GM18499 (cell line): ENCODE results near the gene SSBP3.
"Not testable (repeated sequence)": the region's sequence is repeated elsewhere in the genome, so short reads cannot be mapped to it uniquely, and the experiment has no call there.

Experiments used
- ATAC-seq: cut with Tn5 transposase; IDR thresholded peaks from one replicate; pipeline ENCODE4 v1.9.1; 2021; ENCODE audit warnings: moderate number of reproducible peaks; ENCODE audit not compliant: insufficient read depth, unreplicated experiment

Gene SSBP3

GRCh38 chr1:54406339-54407153, at the start of gene SSBP3:
Gene SSBP3, minus strand, starts transcription at chr1:54406394.
- ATAC-seq = no peak

DNA sequence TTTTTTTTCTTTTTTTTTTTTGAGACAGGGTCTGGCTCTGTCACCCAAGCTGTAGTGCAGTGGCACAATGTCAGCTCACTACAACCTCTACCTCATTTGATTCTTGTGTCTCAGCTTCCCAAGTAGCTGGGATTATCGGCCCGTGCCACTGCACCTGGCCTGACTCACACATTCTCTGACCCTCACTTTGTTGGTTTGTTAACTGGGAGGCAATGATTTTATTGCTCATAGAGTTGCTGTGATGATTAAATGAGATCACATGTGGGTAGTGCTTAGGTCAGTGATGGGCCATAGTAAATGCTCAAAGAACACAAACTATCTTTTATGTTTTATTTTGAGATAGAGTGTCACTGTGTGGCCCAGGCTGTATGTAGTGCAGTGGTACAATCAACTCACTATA, 47.3 kb upstream of the SSBP3 start:
- ATAC-seq = no peak

- no peak for ATAC-seq
Measured at GRCh38 chr1:54453022-54453421, 46.8 kb upstream of the SSBP3 start.

- ATAC-seq = not testable (repeated sequence)
Measured at GRCh38 chr1:54449431-54449830, 43.2 kb upstream of the SSBP3 start.

GRCh38 chr1:54448801-54449200, 42.6 kb upstream of the SSBP3 start:
- not testable (repeated sequence) for ATAC-seq

DNA sequence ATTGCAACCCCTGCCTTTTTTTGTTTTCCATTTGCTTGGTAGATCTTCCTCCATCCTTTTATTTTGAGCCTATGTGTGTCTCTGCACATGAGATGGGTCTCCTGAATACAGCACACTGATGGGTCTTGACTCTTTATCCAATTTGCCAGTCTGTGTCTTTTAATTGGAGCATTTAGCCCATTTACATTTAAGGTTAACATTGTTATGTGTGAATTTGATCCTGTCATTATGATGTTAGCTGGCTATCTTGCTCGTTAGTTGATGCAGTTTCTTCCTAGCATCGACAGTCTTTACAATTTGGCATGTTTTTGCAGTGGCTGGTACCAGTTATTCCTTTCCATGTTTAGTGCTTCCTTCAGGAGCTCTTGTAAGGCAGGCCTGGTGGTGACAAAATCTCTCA, 40.9 kb upstream of the SSBP3 start:
- not testable (repeated sequence) for ATAC-seq

DNA sequence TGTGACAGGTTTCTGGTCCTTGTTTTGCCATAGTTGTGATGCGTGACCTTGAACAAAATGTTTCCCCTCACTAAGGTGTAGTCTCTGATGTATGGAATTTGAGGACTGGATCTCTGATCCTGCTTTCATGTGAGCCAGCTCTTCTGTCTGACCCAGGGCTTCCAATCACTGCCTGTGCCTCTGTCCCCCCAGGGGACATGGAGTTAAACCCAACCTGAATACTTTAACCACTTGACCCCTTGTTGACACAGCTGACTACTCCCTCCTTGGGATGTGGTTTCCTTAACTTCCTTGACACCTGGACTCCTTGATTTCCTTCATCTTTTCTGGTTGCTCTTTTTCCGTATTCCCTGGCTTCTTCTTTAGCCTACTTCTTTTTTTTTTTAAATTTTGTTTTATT, 36.0 kb upstream of the SSBP3 start:
- ATAC-seq = no peak

GRCh38 chr1:54439550-54440223, 33.5 kb upstream of the SSBP3 start:
- ATAC-seq = no peak

GRCh38 chr1:54437783-54438182, 31.6 kb upstream of the SSBP3 start:
- ATAC-seq = no peak

GRCh38 chr1:54436826-54437225, 30.6 kb upstream of the SSBP3 start:
- ATAC-seq = no peak

- no peak for ATAC-seq
Measured at GRCh38 chr1:54429838-54430237, 23.6 kb upstream of the SSBP3 start.

DNA sequence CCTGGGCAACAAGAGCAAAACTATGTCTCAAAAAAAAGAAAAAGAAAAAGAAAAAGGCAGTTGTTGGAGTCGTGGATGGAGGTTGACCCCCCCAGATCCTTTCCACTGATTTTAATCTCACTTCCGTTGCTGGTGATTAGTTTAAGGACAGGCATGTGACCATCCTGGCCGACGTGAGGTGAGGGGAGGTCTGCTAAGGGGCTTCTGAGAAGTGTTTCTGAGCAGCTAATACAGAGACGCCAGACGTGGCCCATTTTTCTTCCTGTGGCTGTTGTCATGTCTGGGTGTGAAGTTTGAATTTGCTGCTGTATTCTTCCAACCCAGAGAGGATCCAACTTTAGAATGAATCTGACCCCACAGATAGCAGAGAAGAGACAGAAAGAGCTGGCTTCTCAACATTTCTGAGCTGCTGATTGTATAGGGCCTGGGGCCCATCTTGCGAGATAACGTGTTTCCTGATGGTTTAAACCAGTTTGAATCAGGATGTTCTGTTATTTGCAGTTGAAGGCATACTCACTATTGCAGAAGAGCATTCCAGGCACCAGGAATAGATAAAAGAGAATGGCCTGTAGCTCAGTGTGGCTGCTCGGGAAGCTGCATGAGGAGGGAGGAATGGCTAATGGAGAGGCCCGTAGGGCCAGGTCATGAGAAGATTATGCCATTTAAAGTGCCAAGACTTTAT, 22.8 kb upstream of the SSBP3 start:
- no peak for ATAC-seq

DNA sequence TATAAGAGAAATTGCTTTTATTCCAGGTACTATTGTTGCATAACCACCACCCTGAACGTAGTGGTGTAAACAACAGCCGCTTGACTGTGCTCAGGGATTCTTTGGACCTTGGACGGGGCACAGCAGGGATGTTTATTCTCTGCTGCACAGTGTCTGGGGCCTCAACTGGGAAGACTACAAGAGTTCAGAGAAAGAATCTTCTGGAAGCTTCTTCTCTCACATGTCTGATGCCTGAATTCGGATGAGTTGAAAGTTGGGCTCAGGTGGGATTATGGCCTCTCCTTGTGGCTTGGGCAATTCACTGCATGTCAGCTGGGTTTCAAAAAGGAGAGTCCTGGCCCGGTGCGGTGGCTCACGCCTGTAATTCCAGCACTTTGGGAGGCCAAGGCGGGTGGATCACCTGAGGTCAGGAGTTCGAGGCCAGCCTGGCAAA, 19.0 kb upstream of the SSBP3 start:
- no peak for ATAC-seq

DNA sequence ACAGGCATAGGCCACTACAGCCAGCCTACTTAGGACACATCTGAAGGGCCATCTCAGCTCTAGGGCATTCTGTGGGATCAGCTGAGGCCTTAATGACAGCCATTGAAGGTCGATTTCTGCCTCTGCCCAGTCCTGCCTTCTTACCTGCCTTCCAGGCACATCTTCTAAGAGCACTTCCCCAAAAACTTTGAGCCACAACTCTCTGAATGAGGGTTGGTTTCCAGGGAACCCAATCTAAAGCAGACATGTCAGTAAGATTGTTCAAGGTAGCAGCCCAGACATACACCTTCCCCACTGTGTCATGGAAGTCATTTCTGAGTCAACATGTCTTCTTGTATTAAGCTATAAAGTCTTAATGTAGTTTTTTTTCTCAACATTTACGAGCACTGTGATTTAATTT, 18.2 kb upstream of the SSBP3 start:
- ATAC-seq = no peak

DNA sequence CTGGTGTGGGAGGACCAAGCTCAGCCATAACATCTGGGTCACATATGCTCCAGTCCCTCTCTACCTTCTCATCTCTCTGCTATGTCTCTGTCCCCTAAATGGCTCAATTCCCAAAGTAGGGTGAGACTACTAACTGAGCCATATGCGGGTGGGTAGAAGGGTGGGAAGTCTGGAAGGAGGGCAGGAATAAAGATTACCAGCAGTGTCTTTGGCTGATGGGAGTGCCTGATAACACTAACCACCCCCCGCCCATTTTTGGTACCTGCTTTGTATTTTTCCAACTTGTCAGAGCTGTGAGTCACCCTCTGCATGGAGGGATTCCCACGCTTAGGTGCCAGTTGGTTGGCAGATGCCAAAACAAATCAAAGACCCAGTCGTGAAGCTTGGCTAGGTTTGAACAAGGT, 14.9 kb upstream of the SSBP3 start:
- no peak for ATAC-seq

DNA sequence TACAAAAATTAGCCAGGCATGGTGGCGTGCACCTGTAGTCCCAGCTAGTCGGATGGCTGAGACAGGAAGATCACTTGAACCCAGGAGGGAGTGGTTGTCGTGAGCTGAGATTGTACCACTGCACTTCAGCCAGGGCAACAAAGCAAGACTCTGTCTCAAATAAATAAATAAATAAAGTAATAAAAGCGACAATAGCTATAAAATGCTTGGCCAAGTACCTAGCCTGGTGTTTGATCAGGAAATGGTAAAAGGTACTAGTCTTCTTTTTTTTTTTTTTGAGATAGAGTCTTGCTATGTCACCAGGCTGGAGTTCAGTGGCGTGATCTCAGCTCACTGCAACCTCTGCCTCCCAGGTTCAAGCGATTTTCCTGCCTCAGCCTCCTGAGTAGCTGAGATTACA, 12.4 kb upstream of the SSBP3 start:
- ATAC-seq = not testable (repeated sequence)

DNA sequence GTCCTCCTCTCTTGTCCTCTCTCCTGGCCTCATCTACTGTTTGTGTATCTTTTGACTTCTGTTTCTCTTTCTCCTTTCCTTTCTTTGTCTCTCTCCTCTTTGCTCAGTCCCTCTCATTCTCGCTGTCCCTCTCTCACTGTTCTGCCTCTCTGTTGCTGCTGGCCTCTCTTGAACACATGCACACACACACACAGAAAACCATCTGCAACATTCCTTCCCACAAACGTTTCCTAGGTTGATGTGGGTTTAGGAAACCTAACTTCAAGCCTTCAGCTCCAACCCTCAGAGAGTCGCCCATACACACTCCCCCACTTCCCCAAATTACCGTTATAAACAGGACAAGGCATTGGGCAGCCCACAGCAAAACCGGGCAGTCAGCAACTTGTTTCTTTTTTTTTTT, 10.9 kb upstream of the SSBP3 start:
- ATAC-seq = no peak

- no peak for ATAC-seq
Measured at GRCh38 chr1:54416435-54416834, 10.2 kb upstream of the SSBP3 start.

GRCh38 chr1:54415991-54416390, 9.8 kb upstream of the SSBP3 start:
- ATAC-seq = no peak

DNA sequence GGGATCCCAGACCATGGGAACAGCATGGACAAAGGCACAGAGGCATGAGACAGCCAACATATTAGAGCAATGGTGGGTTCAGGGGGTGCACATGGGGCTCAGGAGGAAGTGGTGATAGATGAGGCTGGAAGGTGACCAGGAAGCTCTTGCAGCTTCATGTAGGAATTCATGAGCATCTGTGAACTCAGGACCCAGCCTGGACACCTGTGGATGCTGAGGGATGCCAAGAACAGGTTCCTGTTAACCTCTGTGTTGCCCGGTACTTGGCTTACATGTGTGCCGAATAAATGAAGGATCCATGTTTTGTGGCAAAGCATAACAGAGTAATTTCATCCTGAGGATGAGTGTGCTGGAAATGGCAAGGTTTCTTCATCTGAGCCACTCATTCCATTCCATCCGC, 9.3 kb upstream of the SSBP3 start:
- no peak for ATAC-seq

DNA sequence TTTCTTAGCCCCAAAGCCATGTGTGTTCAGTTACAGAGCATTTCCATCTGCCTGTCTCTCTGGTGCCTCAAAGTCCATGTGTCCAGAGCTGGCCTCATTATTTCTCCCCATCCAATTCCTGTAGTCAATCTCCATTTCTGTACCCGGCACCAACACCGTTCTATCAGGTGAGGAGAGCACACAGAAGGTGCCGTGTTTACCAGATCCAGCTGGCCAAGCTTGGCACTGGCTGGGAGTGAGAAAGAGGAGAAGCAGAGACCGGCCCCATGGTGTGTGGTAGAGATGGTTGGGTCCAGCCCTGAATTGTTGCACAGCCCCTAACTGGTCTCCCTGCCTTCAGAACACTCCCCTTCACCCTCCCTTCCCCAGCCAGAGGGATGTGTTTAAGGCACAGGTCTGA, 7.5 kb upstream of the SSBP3 start:
- ATAC-seq = no peak
